NCI-H1436 treated with DMSO at 0.1 percent for 48 hours (cell line): ENCODE measurements around the gene TMEM37.

ENCODE experiments used
- DNase-seq: peaks from one replicate; lab custom pipeline; 2025; lab: John Stamatoyannopoulos, UW

TMEM37 gene

DNA sequence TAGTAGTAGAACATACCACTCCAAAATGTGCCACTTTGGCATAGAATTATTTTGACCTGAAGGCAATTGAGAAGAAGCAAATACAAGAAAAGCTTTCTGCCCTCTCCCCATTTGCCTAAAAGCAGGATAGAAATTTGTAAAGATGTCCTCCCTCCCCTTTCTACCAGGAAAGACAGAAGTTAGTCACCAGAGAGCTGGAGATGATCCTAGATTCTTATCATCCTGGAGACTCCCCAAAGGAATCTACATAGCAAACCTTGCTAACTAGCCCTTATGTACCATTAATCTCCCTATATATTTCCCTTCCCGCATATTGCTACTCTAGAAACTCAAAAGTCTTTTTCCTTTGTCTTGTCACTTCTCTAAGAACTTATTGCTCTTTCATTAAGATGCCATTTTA is 12.6 kb upstream of the TMEM37 start:
- no peak for DNase-seq

DNA sequence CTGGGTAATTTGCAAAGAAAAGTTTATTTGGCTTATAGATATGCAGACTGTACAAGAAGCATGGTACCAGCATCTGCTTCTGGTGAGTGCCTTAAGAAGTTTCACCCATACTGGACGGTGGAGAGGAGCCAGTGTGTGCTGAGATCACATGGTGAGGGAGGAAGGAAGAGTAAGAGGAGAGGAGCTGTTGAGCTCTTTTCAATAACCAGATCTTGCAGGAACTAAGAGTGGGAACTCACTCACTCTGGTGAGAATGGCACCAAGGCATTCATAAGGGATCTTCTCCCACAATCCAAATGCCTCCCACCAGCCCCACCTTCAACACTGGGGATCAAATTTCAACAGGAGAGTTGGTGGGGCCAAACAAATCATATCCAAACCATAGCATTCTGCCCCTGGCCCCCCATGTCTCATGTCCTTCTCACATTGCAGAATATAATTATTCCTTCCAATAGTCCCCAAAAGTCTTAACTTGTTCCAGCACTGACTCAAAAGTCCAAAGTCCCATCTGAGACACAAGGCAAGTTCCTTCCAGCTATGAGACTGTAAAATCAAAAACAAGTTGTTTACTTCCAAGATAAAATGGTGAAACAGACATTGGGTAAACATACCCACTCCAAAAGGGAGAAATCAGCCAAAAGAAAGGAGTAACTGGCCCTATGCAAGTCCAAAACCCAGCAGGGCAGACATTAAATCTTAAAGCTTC is 11.7 kb upstream of the TMEM37 start:
- no peak for DNase-seq

DNA sequence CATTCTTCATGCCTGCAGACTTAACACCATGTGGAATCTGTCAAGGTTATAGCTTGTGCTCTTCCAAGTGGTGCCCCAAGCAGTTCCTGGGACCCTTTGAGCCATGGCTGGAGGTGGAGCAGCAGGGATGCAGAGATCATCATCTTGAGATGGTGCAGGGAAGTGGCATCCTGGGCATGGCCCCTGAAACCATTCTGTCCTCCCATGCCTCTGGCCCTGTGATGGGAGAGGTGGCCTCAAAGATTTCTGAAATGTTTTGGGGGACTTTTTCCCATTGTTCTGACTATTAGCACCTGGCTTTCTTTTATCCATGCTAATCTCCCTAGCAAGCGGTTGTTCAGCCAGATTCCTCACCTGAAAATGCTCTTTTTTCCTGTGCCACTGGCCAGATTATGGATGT is 10.3 kb upstream of the TMEM37 start:
- DNase-seq = no peak

DNA sequence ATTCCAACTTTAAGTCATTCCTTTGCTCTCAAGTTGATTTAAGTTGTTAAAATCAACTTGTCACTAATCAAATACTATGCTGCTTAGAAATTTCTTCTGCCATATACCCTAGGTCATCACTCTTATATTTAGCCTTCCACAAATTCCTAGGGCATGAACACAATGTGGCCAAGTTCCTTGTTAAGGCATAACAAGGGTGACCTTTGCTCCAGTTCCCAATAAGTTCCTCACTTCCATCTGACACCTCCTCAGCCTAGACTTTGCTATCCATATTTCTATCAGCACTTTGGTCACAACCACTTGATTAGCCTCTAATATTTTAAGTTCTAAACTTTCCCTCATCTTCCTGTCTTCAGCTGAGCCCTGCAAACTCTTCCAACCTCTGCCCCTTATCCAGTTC is 9.9 kb upstream of the TMEM37 start:
- DNase-seq = no peak

DNA sequence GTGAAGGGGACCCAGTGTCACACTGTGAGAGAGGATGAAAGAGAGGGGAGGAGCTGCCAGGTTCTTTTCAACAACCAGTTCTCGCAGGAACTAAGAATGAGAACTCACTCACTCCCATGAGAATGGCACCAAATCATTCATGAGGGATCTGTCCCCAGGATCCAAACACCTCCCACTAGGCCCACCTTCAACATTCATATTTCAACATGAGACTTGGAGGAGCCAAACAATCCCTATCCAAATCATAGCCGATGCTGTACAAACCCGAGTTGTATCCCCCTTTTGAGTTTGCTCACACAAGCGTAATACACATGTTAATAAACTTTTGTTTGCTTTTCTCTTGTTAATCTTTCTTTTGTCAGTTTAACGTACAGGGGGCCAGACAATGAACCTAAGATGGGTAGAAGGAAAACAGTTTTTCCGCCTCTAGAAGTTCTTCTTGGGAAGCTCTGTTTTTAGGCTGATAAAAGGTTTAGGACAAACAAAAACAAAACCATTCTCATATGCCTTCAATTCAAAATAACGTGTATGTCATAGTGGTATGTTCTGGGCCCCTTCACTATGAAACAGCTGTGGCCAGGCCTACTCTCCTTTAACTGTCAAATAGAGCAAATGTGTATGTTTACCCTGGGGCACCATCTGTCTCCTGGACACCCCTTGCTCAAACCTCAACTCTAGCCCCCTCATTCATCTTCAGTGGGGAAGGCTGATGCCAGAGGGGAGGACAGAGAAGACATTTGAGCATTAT is 9.1 kb upstream of the TMEM37 start:
- DNase-seq = no peak

DNA sequence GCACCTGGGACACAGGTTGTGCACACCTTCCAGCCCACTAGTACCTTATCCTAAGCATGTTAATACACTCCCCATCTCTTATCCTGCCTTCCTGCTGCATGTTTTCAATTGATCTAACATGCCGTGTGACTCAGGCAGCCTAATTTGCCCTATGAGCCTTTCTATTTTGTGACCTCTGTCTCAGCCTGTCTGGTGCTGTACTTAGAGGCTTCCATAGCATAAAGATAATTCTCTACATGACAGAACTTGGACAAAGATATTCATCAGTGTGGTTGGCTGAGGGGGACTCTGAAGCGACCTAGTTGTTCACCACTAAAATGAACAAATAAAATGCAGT is 8.6 kb upstream of the TMEM37 start:
- no peak for DNase-seq

DNA sequence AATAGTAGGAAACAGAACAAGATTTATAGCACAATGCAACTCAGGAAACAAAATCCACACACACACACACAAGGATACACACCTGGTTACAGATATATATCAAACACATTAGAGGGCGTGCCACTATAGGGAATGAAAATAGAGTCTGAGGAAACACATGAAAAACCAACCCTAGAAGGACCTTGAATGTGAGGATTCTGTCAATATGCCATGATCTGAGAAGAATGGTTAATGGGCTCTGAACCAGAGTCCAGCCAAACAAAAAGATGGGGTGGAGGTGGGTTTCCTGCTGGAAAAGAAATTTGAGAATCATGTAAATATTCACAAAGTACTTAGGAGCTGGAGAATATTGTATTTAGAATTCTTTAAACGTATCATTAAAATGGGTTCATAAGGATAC is 7.8 kb upstream of the TMEM37 start:
- DNase-seq = no peak

DNA sequence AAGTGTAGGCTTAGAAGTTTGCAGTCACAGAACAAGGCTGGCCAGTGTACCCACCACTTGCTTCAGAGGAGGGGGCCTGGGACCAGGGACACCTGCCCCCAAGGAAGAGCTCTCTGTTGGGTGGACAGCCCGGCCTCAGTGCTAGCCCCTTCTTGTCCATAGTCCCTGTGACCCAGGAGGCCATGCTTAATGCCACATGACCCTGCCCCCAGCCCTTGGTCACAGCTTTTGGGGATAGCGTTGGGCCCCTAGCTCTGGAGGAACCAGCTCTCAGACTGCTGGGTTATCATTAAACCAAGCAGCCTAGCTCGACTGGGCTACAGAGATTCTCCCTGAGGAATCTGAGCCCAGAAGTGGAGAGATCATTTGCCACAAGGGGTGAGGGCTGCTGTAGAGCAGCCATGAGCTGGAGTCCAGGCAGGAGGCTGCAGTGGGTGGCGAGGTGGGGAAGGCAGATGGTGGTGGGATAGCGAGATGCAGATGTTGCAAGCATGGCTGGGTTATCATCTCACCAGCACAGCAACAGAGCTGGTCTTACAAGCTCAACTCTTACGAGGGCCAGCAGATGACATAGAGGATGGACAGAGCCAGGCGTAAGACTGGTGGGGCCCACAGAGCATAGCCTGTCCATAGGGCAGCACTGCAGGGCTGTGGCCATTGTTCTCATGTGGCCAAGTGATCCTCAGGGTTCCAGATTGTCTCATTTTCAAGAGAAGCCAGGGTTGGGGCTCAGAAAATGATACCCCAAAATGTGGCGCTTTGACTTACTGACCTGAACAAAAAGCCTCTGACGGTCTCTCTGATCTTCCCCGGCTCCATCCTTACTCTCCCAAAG is 7.2 kb upstream of the TMEM37 start:
- DNase-seq = no peak

DNA sequence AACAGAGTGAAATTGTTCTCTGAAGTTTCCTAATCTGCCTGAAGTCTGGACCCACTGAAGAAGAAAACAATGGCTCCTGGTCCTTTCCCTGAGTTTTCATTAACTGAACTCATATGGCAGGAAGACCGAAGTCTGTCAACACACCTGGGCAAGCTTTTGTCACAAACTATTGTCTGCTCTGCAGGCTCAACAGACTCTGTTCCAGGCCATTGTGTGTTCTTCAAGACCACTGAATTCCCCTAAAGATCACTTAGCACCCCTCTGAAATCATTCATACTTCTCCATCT is 6.6 kb upstream of the TMEM37 start:
- DNase-seq = no peak

DNA sequence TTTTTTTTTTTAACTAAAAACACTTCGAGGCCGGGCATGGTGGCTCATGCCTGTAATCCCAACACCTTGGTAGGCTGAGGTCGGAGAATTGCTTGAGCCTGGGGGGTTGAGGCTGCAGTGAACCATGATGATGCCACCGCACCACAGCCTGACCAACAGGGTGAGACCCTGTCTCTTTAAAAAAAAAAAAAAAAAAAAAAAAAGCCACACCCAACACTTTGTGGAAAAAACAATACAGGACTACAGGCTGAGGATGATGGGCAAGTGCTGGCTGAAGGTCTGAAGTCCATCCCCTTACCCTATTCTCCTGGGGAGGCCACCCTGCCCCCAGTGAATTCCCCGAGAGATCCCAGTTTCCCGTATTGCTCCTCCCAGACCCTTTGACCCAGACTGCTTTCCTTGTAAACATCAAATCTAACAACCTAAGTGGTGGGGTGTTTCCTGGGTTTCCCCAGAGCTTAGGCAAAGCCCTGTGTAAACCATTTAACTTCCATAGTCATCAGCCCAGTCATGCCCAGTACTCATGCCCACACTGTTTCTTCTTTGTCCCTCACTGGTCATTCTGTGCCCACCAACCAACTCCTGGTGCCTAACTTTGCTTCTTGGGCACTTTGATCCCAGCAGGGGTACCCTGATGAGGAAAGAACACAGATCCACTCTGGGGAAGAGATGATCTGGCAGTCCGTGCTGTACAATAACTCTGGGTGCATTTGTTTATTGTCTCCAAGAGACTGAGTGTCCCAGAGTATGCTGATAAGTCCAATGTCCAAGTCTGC is 5.8 kb upstream of the TMEM37 start:
- DNase-seq = no peak

DNA sequence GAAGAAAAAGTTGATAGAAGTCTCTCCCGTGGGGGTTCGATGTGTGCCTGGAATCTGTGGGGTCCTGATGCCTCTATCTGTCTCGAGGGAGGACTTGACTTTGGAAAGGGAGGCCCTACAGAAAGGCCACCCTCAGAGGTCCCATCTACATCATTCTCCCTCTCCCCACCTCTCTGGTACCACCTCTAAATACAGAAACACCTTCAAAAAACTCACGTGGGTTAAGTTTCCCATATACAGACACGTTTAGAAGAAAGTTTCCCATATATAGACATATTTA is 5.3 kb upstream of the TMEM37 start:
- DNase-seq = no peak

DNA sequence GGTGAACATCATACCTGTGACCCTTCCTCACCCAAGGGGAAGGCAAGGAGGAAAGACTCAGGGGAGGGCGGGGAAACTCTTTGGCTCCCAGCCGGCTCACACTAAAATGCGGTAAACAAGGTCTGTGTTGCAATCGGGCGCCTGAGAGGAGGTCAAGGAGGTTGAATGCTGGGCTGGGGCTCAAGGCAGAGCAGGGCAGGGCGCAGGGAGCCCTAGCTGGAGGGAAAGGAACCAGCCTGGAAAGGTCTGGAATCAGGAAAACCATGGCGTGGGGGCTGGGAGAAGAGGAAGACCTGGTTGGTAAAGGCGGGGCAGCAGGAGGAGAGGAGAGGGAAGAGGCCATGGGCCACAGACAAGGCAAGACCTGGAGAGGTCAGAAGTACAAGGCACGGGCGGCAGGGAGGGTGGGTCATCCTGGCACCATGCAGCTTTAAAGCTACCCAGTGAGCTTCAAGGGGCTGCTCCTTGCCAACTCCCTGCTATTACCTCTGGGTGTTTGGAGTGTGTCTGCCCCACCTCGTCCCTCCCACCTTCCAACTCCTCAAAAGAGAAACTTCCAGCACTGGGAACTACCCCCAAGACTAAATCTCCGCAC is 4.8 kb upstream of the TMEM37 start:
- no peak for DNase-seq

DNA sequence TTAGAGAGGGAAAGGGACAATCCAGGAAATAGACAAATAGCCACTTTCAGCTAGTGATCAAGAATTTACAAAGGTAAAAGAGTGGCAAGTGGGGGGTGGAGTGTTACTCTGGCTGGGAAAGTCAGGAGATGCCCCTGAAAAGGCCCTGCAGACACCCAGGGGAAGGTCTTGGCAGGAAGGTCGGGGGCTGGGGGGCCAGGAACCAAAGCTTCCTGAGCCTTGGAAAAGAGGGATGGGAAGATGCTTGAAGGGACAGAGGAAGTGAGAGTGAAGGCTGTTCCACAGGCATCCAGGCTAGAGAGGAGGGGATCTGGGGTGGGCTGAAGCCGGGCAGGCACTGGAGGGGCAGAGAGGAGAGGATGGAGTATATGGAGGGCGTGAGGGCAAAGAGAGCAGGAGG is 3.9 kb upstream of the TMEM37 start:
- no peak for DNase-seq

DNA sequence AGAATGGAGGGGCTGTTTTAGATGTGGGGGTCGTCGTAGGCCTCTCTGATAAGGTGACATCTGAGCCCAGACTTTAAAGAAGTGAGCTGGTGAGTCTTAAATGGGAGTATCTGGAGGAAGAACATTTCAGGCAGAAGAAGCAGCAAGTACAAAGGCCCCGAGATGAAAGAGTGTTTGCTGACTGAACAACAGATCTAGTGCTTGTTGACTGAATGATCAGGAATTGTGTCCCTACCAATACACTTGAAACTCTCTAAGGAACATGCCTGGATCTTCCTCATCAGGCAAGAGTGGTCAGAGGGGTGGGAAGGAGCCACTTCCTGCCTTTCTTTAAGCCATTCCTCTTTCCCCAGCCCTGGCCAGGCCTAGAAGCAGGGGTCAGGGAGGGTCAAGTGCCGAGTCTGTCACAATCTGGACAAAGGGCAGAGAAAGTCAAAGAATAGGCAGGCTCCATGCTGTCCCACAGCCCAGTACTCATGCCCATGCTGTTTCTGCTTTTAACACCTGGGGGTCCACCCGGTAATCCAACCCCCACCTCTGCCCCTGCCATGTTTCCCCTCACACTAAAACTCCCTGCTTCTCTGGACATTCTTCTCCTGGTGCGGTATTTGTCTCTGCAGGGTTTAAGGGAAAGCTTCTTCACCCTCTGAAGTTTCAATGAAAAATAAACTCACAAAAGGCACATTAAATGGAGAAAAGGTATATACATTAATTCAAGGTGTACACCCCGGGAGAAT is 3.0 kb upstream of the TMEM37 start:
- no peak for DNase-seq

DNA sequence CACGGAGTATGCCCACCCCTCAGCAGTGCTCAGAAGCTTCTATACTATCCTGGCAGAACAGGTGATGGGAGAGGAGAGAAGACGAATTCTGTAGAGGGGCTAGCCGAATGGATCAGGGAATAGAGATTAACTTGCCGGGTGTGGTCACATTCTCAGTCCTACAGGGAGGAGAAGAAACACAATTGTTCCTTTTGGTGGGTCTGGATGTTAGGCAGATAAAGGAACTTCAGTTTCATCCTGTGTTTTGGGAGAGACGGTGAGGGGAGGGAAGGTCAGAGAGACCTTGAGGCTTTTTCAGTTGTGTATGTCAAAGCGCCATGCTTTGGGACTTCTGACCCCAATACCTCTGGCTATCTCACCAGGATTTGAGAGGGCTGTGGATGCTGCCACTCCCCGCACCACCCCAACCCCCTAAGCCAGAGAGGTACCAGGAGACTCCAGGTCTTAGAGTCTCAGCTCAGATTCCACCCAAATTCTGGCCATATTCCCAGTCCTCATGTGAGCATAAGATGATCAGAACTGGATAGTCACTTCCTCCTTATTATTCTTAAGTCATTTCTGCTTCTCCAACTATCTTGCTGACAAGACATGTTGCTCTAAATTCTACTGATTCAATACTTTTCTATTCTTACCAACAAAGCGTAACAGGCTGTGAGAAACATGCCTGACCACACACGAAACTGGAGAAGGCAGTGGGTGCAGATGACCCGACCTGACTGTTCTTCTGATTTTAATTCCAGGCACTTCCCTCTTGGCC is 2.3 kb upstream of the TMEM37 start:
- no peak for DNase-seq

DNA sequence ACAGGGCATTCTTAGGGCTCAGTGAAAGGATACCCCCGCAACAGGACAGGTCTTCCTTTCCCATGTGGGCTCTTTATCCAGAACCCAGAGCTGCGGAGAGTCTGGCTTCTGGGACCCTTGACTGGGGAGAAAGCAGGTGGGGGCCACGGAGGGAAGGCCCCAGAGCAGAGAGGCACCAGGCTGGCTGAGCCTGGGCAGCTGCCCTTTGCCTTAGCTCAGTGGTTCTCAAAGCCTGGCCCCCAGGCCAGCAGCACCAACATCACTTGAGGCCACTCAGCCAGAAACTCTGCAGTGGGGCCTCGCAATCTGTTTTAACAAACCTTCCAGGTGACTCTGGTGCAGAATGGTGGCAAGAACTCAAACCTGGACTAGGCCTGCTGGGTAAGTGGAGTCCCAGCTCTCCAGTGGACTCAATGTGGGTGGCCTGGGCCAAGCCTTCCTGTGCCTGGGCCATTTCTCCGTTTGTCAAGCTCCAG is 1.6 kb upstream of the TMEM37 start:
- DNase-seq = no peak

DNA sequence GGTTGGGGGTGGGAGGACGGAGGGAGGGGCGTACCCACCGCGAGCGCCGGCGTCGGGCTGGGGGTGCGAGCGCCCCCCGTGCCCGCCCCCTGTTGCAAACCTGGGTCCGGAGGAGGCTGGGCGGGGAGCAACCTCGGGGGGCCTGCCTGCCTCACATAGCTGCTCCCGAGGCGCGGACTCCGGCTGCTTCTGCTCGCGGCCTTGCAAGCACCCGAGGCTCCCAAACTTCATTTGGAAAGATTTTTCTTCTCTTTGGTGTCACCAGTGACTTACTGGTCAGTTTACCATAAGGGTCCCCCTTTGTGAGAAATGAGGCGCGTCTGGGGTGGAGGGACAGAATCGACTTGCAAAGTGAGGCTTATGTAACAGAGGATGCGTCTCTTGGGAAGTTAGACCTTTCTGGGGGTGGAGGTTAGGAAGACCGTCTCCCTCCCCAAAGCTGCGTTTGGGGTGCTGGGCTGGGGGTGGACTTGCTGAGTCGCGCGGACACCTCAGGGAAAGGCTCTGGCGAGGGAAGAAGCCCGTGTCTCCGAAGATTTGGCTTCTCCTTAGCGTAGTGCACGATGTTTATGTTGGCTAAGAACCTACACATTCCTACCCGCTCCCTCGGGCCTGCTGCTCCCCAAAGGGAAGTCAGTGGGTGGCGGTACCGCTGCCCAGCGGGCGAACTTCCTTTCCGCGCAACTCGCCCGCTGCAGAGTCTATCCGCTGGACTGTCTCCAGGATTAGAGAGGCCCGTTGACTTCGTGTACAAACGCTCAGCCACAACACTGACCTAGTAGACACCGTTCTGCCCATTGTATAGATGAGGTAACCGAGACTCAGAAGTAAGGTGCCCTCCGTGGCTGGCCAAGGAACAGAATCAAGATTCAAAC is 559 bp downstream of the TMEM37 start:
- DNase-seq = no peak

DNA sequence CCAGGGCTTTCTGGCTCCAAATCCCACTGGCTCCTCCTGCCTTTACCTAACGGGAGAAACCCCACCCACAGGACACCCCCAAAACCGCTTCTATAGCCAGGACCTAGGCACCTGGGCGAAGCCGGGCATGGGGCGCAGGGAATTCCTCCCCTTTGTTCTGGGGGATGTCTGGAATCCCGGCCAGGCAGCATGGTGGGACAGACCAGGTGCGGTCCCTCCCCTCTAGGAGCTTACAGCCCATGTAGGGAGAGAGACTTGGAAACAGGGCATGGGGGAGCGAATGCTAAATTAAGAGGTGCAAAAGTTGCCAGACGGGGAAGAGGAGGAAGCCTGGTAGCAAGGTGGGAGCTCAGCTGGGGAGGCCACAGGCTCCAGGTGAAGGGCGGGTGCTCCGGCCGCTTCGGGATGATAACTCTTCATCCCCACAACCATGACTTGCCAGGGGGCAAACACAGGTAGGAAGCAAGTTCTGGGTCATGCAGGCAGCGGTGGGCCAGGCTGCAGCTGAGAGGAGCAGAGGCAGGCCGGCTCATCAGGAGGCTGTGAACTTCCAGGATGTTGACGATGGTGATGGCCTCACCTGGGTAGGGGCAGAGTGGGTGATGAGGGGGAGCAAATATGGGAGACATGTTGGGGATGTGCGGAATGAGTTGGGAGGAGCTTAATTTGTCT is 1.3 kb downstream of the TMEM37 start:
- no peak for DNase-seq

DNA sequence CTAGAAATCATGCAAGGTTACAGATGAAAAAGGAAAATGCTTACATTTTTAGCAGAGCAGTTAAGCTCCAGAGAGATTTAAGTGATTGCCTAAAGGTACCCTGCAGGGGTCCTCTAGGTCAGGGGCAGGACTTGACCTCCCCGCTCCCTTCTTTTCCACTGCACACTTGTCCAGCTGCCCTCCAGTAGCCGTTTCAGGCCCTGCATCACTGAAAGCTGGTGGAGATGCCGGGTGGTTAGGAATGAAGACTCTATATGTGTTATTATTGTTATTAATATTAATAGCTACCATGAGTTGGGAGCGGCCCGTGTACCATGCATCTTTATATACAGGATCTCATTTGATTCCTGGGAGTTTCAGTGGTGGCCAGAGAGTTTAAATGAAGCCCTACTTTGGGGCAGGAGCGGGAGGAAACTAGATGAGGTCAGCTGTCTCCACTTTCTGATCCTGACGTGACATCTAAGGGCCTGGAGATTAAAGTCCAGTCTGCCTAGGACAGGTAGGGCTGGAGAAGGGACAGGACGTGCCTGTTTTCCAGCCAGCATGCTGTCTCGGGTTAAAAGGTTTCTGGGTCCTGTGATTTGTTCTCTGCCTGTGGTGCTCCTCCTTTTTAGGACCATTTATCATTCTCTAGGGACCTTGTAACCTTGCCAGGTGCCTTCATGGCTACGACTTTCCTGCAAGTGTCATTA is 2.1 kb downstream of the TMEM37 start:
- no peak for DNase-seq
